ENCODE measurements around the gene RPS21.

Gene RPS21

DNA sequence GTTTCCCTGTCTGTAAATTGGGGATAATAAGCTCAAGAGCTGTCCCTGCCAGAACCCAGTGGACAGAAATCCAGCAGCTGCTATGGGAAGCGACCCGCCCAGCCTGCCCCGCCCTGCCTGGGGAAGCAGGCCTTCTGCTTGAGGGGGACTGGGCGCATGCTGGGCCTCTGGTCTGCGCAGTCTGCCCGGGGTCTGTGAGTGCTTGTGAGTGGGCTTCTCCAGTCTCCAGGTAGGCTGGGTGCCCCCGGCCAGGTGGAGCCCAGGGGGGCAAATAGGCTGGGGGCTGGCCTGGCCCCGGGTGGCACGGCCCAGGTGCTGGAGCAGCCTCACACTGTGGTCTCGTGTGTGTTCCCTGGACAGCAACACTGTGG lies 41.1 kb downstream of the RPS21 start:
- ChIA-PET POLR2A (no interaction called here), CTCF (no interaction called here)
- no peak for DNase-seq (ENCODE audit: extremely low spot score)
- TF ChIP-seq, protein P1, sequence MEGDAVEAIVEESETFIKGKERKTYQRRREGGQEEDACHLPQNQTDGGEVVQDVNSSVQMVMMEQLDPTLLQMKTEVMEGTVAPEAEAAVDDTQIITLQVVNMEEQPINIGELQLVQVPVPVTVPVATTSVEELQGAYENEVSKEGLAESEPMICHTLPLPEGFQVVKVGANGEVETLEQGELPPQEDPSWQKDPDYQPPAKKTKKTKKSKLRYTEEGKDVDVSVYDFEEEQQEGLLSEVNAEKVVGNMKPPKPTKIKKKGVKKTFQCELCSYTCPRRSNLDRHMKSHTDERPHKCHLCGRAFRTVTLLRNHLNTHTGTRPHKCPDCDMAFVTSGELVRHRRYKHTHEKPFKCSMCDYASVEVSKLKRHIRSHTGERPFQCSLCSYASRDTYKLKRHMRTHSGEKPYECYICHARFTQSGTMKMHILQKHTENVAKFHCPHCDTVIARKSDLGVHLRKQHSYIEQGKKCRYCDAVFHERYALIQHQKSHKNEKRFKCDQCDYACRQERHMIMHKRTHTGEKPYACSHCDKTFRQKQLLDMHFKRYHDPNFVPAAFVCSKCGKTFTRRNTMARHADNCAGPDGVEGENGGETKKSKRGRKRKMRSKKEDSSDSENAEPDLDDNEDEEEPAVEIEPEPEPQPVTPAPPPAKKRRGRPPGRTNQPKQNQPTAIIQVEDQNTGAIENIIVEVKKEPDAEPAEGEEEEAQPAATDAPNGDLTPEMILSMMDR (IDR thresholded peaks at IDR 0.05; ENCODE audit: control extremely low read depth, extremely low read depth, low read depth, missing control alignments), result no peak

DNA sequence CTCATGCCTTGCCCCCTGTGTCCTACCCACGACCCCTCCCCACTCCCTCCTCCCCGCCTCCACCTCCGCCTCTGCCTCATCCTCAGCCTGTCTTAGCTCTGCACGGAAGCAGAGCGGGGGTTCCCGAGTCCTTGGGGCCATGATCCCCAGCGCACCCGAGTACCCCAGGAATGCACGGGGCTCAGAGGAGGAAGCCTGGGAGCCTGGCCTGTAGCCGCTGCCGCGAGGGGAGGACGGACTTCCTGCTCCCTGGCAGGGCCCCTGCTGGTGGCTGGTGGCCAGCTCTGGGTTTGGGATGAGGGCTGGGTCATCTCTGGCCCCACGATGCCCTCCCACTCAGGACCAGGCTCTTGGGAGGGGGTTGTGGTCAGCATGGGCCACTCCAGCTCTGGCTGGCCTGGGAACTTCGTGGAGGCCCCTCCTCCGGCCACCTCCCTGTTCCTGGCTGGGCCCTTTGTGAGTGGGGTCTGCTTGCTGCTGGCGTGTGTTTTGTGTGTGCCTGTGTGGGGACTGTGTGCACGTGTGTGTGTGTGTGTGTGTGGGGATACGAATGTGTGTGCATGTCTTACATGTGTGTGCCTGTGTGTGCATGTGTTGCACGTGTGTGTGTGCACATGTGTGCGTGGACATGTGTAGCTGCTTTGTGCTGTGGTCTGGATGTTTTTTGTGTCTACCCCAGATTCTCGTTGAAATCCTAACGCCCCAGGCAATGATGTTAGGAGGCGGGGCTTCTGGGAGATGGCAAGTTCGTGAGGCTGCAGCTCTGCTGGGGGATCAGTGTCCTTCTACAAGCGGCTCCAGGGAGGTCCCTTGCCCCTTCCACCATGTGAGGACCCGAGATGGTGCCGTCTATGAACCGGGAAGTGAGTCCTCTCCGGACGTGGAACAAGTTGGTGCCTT lies 41.7 kb downstream of the RPS21 start:
- CTCF ChIA-PET, result no interaction called here
- POLR2A ChIA-PET, result interaction anchor here (0.6 kb wide), 1 partner anchor 14 kb away, joined by 6 read pairs; no protein-coding TSS in a partner anchor

DNA sequence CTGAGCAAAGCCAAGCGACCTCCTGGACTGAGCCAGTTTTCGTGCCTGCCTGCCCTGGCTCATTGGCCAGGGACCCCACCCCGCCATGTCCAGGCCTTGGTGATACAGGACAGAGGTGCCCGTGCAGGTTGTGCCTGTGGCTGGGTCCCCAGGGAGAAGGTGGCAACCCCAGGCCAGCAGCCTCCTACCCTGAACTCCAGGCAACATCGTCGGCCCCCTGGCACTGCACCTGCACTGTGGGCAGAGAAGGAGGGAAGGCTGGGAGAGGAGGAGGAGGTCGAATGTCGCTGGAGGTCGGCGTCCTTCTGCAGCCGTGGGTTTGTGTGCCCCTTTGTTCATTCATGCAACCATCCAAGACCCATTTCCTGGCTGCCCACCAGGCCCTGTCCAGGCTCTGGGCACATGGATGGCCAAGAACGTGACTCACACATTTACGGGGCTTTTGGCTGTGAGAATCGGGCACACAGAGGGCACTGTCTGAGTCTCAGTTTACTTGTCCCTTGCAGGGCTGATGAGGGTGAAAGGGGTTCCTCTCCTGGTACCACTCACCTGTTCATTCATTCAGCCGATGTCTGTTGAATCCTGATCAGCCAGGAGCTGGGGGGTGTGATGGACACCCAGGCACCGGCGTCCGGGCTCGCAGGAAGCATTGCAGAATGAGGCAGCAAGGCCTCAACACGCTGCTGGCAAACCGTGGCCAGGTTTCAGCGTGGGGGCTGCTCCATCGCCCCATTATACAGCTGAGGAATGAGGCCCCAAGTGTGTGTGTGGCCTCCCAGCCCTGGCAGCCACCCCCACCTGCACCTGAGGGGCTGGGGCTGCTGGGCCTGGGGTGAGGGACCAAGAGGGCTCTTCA lies 42.8 kb downstream of the RPS21 start:
- CTCF ChIA-PET, result no interaction called here

More for the DNA sequence above, 41.7 kb downstream of the RPS21 start:
- DNase-seq (ENCODE audit: extremely low spot score), result no peak
- TF ChIP-seq, protein P1 (IDR thresholded peaks at IDR 0.05; ENCODE audit: control extremely low read depth, extremely low read depth, low read depth, missing control alignments), result no peak

DNA sequence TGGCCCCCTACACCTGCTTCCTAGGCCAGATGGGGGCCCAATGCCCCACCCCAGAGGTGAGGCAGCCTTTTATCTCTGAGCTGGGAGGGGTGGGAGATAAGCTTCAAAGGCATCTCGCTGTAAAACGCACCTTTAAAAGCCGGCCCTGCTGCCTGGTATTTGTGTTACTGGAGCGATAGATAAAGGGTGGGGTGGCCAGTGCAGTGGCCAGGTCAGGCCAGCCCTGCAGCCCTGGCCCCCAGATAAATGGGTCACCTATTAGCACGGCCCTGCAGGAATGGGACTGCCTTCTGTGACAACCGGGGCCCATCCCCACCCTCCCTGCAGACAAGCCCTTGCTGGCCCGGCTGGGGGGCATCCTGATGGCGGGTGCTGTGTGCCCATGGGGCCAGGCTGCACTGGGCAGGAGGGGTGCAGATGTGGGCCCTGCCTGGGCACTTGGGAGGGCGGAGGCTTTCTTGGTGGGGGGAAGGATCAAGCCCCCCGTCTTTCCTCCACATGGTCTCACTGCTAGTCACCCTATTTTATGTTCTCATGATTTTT lies 43.5 kb downstream of the RPS21 start:
- TF ChIP-seq, protein P1 (IDR thresholded peaks at IDR 0.05; ENCODE audit: control extremely low read depth, extremely low read depth, low read depth, missing control alignments), result no peak
- no peak for DNase-seq (ENCODE audit: extremely low spot score)
- ChIA-PET POLR2A (no interaction called here), CTCF (no interaction called here)

More for the DNA sequence above, 42.8 kb downstream of the RPS21 start:
- TF ChIP-seq, protein P1 (IDR thresholded peaks at IDR 0.05; ENCODE audit: control extremely low read depth, extremely low read depth, low read depth, missing control alignments), result no peak
- POLR2A ChIA-PET, result no interaction called here
- no peak for DNase-seq (ENCODE audit: extremely low spot score)

DNA sequence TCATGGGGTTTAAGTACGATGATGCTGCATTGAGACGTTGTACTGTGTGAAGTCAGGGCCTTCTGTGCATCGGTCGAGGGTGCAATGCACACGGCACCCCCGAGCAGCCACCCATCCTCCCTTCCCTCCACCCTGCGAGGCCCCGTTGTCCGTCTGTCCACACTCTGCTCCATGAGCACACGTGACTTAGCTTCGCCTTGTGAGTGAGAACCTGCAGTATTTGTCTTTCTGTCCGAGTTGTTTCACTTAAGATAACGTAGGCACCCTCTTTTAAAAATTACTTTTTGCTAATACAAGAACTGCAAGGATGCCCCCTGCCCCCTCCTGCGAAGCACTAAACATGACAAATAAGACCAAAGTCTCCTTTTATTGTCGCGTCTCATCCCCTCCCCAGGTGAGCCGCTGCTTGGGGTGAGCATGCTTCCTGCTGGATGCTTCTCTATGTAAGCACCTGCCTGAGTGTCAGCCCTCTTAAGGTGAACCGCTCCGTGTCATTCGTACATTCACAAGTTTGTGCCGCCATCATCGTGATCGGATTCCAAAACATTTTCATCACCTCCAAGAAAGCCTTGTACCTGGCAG lies 44.1 kb downstream of the RPS21 start:
- no peak for DNase-seq (ENCODE audit: extremely low spot score)
- CTCF ChIA-PET, result no interaction called here
- POLR2A ChIA-PET, result no interaction called here
- TF ChIP-seq, protein P1 (IDR thresholded peaks at IDR 0.05; ENCODE audit: control extremely low read depth, extremely low read depth, low read depth, missing control alignments), result no peak
